ENCODE data around the gene CD163.
"Not testable (repeated sequence)": the region's sequence is repeated elsewhere in the genome, so short reads cannot be mapped to it uniquely, and the experiment has no call there.

Gene CD163

DNA sequence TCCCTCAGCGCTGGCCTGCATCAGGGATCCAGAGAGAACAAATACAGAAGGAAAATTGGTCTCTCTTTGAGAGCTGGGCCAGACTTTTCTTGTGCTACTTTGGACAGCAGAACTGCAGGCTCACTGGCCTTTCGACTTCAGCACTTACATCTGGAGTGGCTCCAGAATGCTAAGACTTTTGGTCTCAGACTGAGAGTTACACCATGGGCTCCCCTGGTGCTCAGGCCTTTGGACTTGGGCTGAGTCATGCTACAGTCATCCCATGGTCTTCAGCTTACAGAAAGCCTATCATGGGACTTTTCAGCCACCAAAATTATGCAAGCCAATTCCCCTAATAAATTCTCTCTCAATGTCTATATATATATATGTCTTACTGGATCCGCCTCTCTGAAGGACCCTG is 9.0 kb upstream of the CD163 start:
- H2AFZ ChIP-seq (ENCODE audit: low read length) = no peak overlapping the region
- H3K4me3 ChIP-seq (ENCODE audit: low read length in 2 of 2) = no peak overlapping the region
- no peak overlapping the region for H2BK5ac ChIP-seq (ENCODE audit: low read length)
- no peak overlapping the region for H4K91ac ChIP-seq (ENCODE audit: low read depth, low read length, poor library complexity)
- H3K36me3 ChIP-seq (replicated peaks in 1 of 2; ENCODE audit: control insufficient read depth in 2 of 2, insufficient read depth in 2 of 2, low read length in 2 of 2) = no peaks in the 10 kb centered on the region
- no peak overlapping the region for H2BK15ac ChIP-seq (ENCODE audit: low read length)
- H2AK5ac ChIP-seq (ENCODE audit: low read depth, low read length) = no peak overlapping the region
- no peak overlapping the region for H3K18ac ChIP-seq (ENCODE audit: low read length)
- no peak overlapping the region for H4K8ac ChIP-seq (ENCODE audit: low read depth, low read length)
- WGBS, 2 donors (ENCODE audit: extremely low coverage in 2 of 2, insufficient read length in 2 of 2, insufficient replicate concordance in 1 of 2) = no CpG with 5 or more reads among the region's 3 CpGs
- H3K4me1 ChIP-seq (ENCODE audit: control insufficient read depth in 2 of 2, insufficient read depth in 1 of 2, low read depth in 1 of 2, low read length in 2 of 2) = no peaks in the 10 kb centered on the region
- H2BK120ac ChIP-seq (ENCODE audit: low read depth, low read length) = no peak overlapping the region
- H3K9me3 ChIP-seq (replicated peaks in 1 of 2; ENCODE audit: control insufficient read depth in 2 of 2, insufficient read depth in 1 of 2, low read depth in 1 of 2, low read length in 2 of 2) = no peaks in the 10 kb centered on the region
- H2BK12ac ChIP-seq (ENCODE audit: low read length) = no peak overlapping the region
- H3K27me3 ChIP-seq (ENCODE audit: control insufficient read depth in 3 of 3, insufficient read depth in 3 of 3, low read depth in 1 of 3, low read length in 3 of 3) = no peaks in the 10 kb centered on the region
- H3K4ac ChIP-seq (ENCODE audit: low read length) = no peak overlapping the region
- DNase-seq (ENCODE audit: low spot score) = no peak
- H3K9ac ChIP-seq (ENCODE audit: low read depth, low read length, poor library complexity) = no peak overlapping the region
- no peak overlapping the region for H3K14ac ChIP-seq (ENCODE audit: low read length)
- no peak overlapping the region for H3K27ac ChIP-seq (replicated peaks; ENCODE audit: low read length)
- no peak overlapping the region for H3K23ac ChIP-seq (ENCODE audit: low read depth, low read length, poor library complexity)
- no peak overlapping the region for H3K4me2 ChIP-seq (ENCODE audit: insufficient read depth, low read length, poor library complexity, severe bottlenecking)
- no peaks in the 10 kb centered on the region for H3K79me1 ChIP-seq (ENCODE audit: low read depth, low read length)

DNA sequence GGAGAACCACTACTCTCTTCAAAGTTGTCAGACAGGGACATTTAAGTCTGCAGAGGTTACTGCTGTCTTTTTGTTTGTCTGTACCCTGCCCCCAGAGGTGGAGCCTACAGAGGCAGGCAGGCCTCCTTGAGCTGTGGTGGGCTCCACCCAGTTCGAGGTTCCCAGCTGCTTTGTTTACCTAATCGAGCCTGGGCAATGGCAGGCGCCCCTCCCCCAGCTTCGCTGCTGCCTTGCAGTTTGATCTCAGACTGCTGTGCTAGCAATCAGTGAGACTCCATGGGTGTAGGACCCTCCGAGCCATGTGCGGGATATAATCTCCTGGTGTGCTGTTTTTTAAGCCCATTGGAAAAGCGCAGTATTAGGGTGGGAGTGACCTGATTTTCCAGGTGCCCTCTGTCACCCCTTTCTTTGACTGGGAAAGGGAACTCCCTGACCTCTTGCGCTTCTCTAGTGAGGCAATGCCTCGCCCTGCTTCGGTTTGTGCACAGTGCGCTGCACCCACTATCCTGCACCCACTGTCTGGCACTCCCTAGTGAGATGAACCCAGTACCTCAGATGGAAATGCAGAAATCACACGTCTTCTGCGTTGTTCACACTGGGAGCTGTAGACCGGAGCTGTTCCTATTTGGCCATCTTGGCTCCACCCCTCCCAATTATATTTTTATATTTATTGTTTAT is 6.4 kb upstream of the CD163 start:
- H4K91ac ChIP-seq (ENCODE audit: low read depth, low read length, poor library complexity); H2BK5ac ChIP-seq (ENCODE audit: low read length); H3K27me3 ChIP-seq (ENCODE audit: control insufficient read depth in 3 of 3, insufficient read depth in 3 of 3, low read depth in 1 of 3, low read length in 3 of 3); H3K4me3 ChIP-seq (ENCODE audit: low read length in 2 of 2); H3K27ac ChIP-seq (replicated peaks; ENCODE audit: low read length); H3K4me2 ChIP-seq (ENCODE audit: insufficient read depth, low read length, poor library complexity, severe bottlenecking); H2BK12ac ChIP-seq (ENCODE audit: low read length); H3K4me1 ChIP-seq (ENCODE audit: control insufficient read depth in 2 of 2, insufficient read depth in 1 of 2, low read depth in 1 of 2, low read length in 2 of 2); H3K14ac ChIP-seq (ENCODE audit: low read length); DNase-seq (ENCODE audit: low spot score); H2BK120ac ChIP-seq (ENCODE audit: low read depth, low read length); H3K23ac ChIP-seq (ENCODE audit: low read depth, low read length, poor library complexity); H3K36me3 ChIP-seq (replicated peaks in 1 of 2; ENCODE audit: control insufficient read depth in 2 of 2, insufficient read depth in 2 of 2, low read length in 2 of 2); H4K8ac ChIP-seq (ENCODE audit: low read depth, low read length); H3K18ac ChIP-seq (ENCODE audit: low read length); H2AFZ ChIP-seq (ENCODE audit: low read length); H2AK5ac ChIP-seq (ENCODE audit: low read depth, low read length); H3K9me3 ChIP-seq (replicated peaks in 1 of 2; ENCODE audit: control insufficient read depth in 2 of 2, insufficient read depth in 1 of 2, low read depth in 1 of 2, low read length in 2 of 2); H3K79me1 ChIP-seq (ENCODE audit: low read depth, low read length); H2BK15ac ChIP-seq (ENCODE audit: low read length); H3K9ac ChIP-seq (ENCODE audit: low read depth, low read length, poor library complexity); H3K4ac ChIP-seq (ENCODE audit: low read length): not testable (repeated sequence)
- no CpG with 5 or more reads among the region's 14 CpGs for WGBS, 2 donors (ENCODE audit: extremely low coverage in 2 of 2, insufficient read length in 2 of 2, insufficient replicate concordance in 1 of 2)

DNA sequence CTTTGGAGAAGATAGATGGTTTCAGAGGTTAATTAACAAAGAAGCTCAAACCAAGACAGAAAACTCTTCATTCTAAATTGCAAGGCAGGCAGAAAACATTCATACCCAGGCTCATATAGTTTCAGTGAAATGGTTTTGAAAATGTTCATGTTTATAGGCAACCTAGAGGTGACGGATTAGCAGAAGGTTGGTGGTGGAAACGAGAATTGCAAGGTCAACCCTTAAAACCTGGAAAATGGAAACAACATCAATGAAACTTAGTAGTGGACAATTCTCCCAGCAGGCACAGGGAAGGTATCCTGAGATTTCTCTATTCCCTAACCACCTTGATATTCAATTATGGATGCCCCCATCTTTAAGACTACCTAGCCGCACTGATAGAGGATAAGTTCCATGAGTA is 965 bp downstream of the CD163 start:
- H2BK120ac ChIP-seq (ENCODE audit: low read depth, low read length) = no peak overlapping the region
- WGBS, 2 donors (ENCODE audit: extremely low coverage in 2 of 2, insufficient read length in 2 of 2, insufficient replicate concordance in 1 of 2) = no CpG with 5 or more reads among the region's 3 CpGs
- no peak overlapping the region for H3K18ac ChIP-seq (ENCODE audit: low read length)
- H3K14ac ChIP-seq (ENCODE audit: low read length) = no peak overlapping the region
- H2BK15ac ChIP-seq (ENCODE audit: low read length) = no peak overlapping the region
- H3K4me1 ChIP-seq (ENCODE audit: control insufficient read depth in 2 of 2, insufficient read depth in 1 of 2, low read depth in 1 of 2, low read length in 2 of 2) = no peaks in the 10 kb centered on the region
- no peak overlapping the region for H4K8ac ChIP-seq (ENCODE audit: low read depth, low read length)
- no peak overlapping the region for H3K4ac ChIP-seq (ENCODE audit: low read length)
- H4K91ac ChIP-seq (ENCODE audit: low read depth, low read length, poor library complexity) = no peak overlapping the region
- H3K27me3 ChIP-seq (ENCODE audit: control insufficient read depth in 3 of 3, insufficient read depth in 3 of 3, low read depth in 1 of 3, low read length in 3 of 3) = no peaks in the 10 kb centered on the region
- H2AFZ ChIP-seq (ENCODE audit: low read length) = no peak overlapping the region
- H2BK5ac ChIP-seq (ENCODE audit: low read length) = no peak overlapping the region
- no peak overlapping the region for H2BK12ac ChIP-seq (ENCODE audit: low read length)
- no peak overlapping the region for H3K27ac ChIP-seq (replicated peaks; ENCODE audit: low read length)
- H3K4me2 ChIP-seq (ENCODE audit: insufficient read depth, low read length, poor library complexity, severe bottlenecking) = no peak overlapping the region
- no peak overlapping the region for H3K9ac ChIP-seq (ENCODE audit: low read depth, low read length, poor library complexity)
- no peak overlapping the region for H3K4me3 ChIP-seq (ENCODE audit: low read length in 2 of 2)
- no peaks in the 10 kb centered on the region for H3K9me3 ChIP-seq (replicated peaks in 1 of 2; ENCODE audit: control insufficient read depth in 2 of 2, insufficient read depth in 1 of 2, low read depth in 1 of 2, low read length in 2 of 2)
- no peaks in the 10 kb centered on the region for H3K36me3 ChIP-seq (replicated peaks in 1 of 2; ENCODE audit: control insufficient read depth in 2 of 2, insufficient read depth in 2 of 2, low read length in 2 of 2)
- no peaks in the 10 kb centered on the region for H3K79me1 ChIP-seq (ENCODE audit: low read depth, low read length)
- no peak for DNase-seq (ENCODE audit: low spot score)
- H3K23ac ChIP-seq (ENCODE audit: low read depth, low read length, poor library complexity) = no peak overlapping the region
- H2AK5ac ChIP-seq (ENCODE audit: low read depth, low read length) = no peak overlapping the region

DNA sequence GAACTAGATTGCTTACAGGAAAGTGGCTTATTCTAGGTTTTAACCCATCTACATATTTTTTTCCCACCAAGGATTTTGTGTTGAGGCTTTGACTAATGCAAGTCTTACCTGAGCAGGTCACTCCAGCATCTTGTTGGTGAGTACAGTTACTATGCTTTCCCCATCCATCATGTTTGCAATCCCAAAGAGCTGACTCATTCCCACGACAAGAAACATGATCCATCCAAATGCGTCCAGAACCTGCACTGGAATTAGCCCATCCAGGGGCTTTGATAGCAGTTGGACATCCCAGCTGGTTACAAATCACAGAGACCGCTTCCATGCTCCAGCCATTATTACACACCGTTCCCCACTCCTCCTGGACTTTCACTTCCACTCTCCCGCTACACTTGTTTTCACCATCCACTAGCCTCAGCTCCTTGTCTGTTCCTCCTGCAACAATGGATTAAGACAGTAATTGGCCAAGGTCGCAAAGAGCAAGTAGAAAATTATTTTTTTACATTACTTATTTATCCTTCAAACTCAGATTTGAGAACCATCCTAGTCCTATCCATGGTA is 2.5 kb downstream of the CD163 start:
- no peak overlapping the region for H3K4me3 ChIP-seq (ENCODE audit: low read length in 2 of 2)
- no peak overlapping the region for H3K14ac ChIP-seq (ENCODE audit: low read length)
- H2AFZ ChIP-seq (ENCODE audit: low read length) = no peak overlapping the region
- no peaks in the 10 kb centered on the region for H3K79me1 ChIP-seq (ENCODE audit: low read depth, low read length)
- no CpG with 5 or more reads among the region's 6 CpGs for WGBS, 2 donors (ENCODE audit: extremely low coverage in 2 of 2, insufficient read length in 2 of 2, insufficient replicate concordance in 1 of 2)
- H2BK15ac ChIP-seq (ENCODE audit: low read length) = no peak overlapping the region
- no peaks in the 10 kb centered on the region for H3K36me3 ChIP-seq (replicated peaks in 1 of 2; ENCODE audit: control insufficient read depth in 2 of 2, insufficient read depth in 2 of 2, low read length in 2 of 2)
- H2BK12ac ChIP-seq (ENCODE audit: low read length) = no peak overlapping the region
- no peak overlapping the region for H4K8ac ChIP-seq (ENCODE audit: low read depth, low read length)
- no peak overlapping the region for H3K9ac ChIP-seq (ENCODE audit: low read depth, low read length, poor library complexity)
- no peak overlapping the region for H3K4ac ChIP-seq (ENCODE audit: low read length)
- H3K18ac ChIP-seq (ENCODE audit: low read length) = no peak overlapping the region
- no peak overlapping the region for H3K27ac ChIP-seq (replicated peaks; ENCODE audit: low read length)
- H2AK5ac ChIP-seq (ENCODE audit: low read depth, low read length) = no peak overlapping the region
- H2BK120ac ChIP-seq (ENCODE audit: low read depth, low read length) = no peak overlapping the region
- H2BK5ac ChIP-seq (ENCODE audit: low read length) = no peak overlapping the region
- H3K4me1 ChIP-seq (ENCODE audit: control insufficient read depth in 2 of 2, insufficient read depth in 1 of 2, low read depth in 1 of 2, low read length in 2 of 2) = peaks cover 0 to 3% of the 10 kb centered on the region in 2 donors
- H3K23ac ChIP-seq (ENCODE audit: low read depth, low read length, poor library complexity) = no peak overlapping the region
- DNase-seq (ENCODE audit: low spot score) = no peak
- H3K9me3 ChIP-seq (replicated peaks in 1 of 2; ENCODE audit: control insufficient read depth in 2 of 2, insufficient read depth in 1 of 2, low read depth in 1 of 2, low read length in 2 of 2) = no peaks in the 10 kb centered on the region
- no peak overlapping the region for H4K91ac ChIP-seq (ENCODE audit: low read depth, low read length, poor library complexity)
- no peak overlapping the region for H3K4me2 ChIP-seq (ENCODE audit: insufficient read depth, low read length, poor library complexity, severe bottlenecking)
- no peaks in the 10 kb centered on the region for H3K27me3 ChIP-seq (ENCODE audit: control insufficient read depth in 3 of 3, insufficient read depth in 3 of 3, low read depth in 1 of 3, low read length in 3 of 3)
